K562 (cell line): ENCODE measurements around the gene CST4.

Source experiments
- ARID1B ChIP-seq: fragments of 450-650 bp; IDR thresholded peaks from 2 replicates; pipeline ENCODE4 v1.6.1; 2016; ENCODE audit warnings: antibody characterized with exemption, mild to moderate bottlenecking, inconsistent platforms
- CTCF ChIP-seq, 3 experiments: IDR thresholded peaks in 2 of 3; conservative IDR thresholded peaks in 1 of 3; 2 replicates each; pipeline ENCODE4 v1.5.1; 2011 to 2012; ENCODE audit warnings: low read length in 3 of 3, mild to moderate bottlenecking in 3 of 3, control low read depth in 2 of 3, improper control_type of control experiment in 1 of 3, inconsistent platforms in 1 of 3, low read depth in 1 of 3, mixed read lengths in 1 of 3, moderate library complexity in 1 of 3; ENCODE audit not compliant: insufficient read depth in 2 of 3
- MAFK ChIP-seq: IDR thresholded peaks from 2 replicates; pipeline ENCODE4 v1.6.1; 2011; ENCODE audit warnings: low read length, improper control_type of control experiment
- MAZ ChIP-seq, 2 experiments: fragments of 450-650 bp in 1 of 2; sonication (generic) in 1 of 2; formaldehyde crosslinking; IDR thresholded peaks in 1 of 2; conservative IDR thresholded peaks in 1 of 2; 2 replicates each; pipeline versions ENCODE4 v1.4.0 to v1.5.0; 2020; ENCODE audit warnings: mild to moderate bottlenecking in 1 of 2, missing genetic modification reagents in 1 of 2
- TSC22D4 ChIP-seq: fragments of 450-650 bp; IDR thresholded peaks from 2 replicates; pipeline ENCODE4 v1.6.1; 2016; ENCODE audit warnings: missing genetic modification characterization, missing biosample characterization, control low read depth
- ZBTB2 ChIP-seq: fragments of 450-650 bp; IDR thresholded peaks from 2 replicates; pipeline ENCODE4 v1.6.1; 2016; ENCODE audit warnings: antibody characterized with exemption
- ZZZ3 ChIP-seq: fragments of 450-650 bp; IDR thresholded peaks from 2 replicates; pipeline ENCODE4 v1.6.1; 2016; ENCODE audit warnings: antibody characterized with exemption, mild to moderate bottlenecking, moderate library complexity

- TF ChIP-seq ARID1B = no peak
- TF ChIP-seq ZZZ3 = no peak
- TF ChIP-seq CTCF (IDR thresholded peaks at IDR 0.05 in 2 of 3, conservative IDR thresholded peaks at IDR 0.05 in 1 of 3; ENCODE audit: insufficient read depth in 2 of 3, low read depth in 1 of 3, low read length in 3 of 3) = no peak
- no peak for TF ChIP-seq MAFK
- no peak for TF ChIP-seq TSC22D4 (tag)
- no peak for TF ChIP-seq ZBTB2
- TF ChIP-seq MAZ (CRISPR knock-in tag; conservative IDR thresholded peaks at IDR 0.05 in 1 of 2, IDR thresholded peaks at IDR 0.05 in 1 of 2) = no peak
Measured at GRCh38 chr20:23639490-23639958, 49.3 kb downstream of the CST4 start.
